ENCODE measurements around the gene SH3BGRL.

GRCh38 chrX:81201071-81201470 is 831 bp upstream of the SH3BGRL start:
- TF ChIP-seq CTCF (IDR thresholded peaks at IDR 0.05) (no peak), REST (IDR thresholded peaks at IDR 0.05; ENCODE audit: insufficient read depth in 1 of 2, low read depth in 2 of 2, low read length in 1 of 2) (no peak), POLR2AphosphoS5 (IDR thresholded peaks at IDR 0.05; ENCODE audit: low read depth, low read length) (no peak), TCF7L2 (IDR thresholded peaks at IDR 0.05; ENCODE audit: low read depth, low read length) (no peak)

Measured in Panc1 (cell line).